Hepatocyte (in vitro differentiated cells): Measurements from ENCODE around the gene HOXD13.

Experiments
- EZH2 ChIP-seq: fragments of 200-600 bp; sonication (generic); IDR thresholded peaks from 2 replicates; pipeline ENCODE4 v1.6.1; 2016; ENCODE audit warnings: antibody characterized with exemption, mild to moderate bottlenecking, borderline replicate concordance
- EZH2phosphoT487 ChIP-seq: fragments of 200-600 bp; sonication (generic); IDR thresholded peaks from one replicate; pipeline ENCODE4 v1.6.1; 2018; ENCODE audit warnings: antibody characterized with exemption, mild to moderate bottlenecking, low read depth, moderate library complexity; ENCODE audit not compliant: unreplicated experiment, severe bottlenecking
- TF ChIP-seq, protein P1 (sequence below): fragments of 200-600 bp; sonication (generic); IDR thresholded peaks from 2 replicates; pipeline ENCODE4 v1.5.1; 2016; ENCODE audit warnings: antibody characterized with exemption, mild to moderate bottlenecking; ENCODE audit not compliant: poor library complexity

DNA sequence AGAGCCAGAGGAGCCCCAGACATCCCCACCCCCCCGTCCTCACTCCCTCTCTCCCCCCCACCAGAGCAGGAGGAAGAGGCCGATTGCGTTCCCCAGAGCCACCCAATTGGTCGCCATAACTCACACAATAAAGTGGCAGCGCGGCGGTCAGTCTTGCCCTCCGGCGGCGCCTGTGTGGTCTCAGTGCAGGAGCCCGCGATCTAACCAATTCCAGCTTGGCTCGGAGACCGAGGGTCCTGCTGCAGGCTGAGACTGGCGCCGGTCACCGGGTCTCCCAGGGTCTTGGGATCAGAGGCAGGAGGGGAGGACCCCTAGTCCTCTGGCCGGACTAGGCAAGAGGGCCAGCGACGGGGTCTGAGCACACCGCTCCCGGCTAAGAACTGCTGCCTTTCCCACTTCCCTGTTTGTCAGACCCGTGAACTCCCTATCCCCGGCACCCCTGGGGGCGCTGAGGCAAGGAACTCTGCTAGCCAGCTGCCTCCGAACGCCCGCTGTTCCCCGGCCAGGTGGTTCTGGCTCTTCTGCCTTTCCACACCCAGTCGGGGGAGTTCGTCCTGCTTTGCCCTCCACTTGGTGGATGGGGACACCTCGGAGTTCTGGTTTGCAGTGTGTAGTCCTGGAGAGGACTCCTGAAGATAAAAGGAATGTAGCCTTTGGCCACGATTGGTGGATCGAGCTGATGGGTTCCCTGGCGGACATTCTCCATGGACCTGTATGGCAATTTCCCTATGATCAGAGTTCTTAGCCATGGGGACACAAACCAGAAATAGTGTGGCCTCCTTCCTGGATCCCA, 6.0 kb downstream of the HOXD13 start:
- TF ChIP-seq, protein P1, sequence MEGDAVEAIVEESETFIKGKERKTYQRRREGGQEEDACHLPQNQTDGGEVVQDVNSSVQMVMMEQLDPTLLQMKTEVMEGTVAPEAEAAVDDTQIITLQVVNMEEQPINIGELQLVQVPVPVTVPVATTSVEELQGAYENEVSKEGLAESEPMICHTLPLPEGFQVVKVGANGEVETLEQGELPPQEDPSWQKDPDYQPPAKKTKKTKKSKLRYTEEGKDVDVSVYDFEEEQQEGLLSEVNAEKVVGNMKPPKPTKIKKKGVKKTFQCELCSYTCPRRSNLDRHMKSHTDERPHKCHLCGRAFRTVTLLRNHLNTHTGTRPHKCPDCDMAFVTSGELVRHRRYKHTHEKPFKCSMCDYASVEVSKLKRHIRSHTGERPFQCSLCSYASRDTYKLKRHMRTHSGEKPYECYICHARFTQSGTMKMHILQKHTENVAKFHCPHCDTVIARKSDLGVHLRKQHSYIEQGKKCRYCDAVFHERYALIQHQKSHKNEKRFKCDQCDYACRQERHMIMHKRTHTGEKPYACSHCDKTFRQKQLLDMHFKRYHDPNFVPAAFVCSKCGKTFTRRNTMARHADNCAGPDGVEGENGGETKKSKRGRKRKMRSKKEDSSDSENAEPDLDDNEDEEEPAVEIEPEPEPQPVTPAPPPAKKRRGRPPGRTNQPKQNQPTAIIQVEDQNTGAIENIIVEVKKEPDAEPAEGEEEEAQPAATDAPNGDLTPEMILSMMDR: no peak
- TF ChIP-seq EZH2: peak; percentile 25
- no peak for TF ChIP-seq EZH2phosphoT487
